T-helper 2 cell treated with Interferon-gamma antibody and Interleukin-4, amounts not matched to agents 5 μg/mL and 100 μg/mL, for 36 hours (primary cell): ENCODE results near the gene SECISBP2L.

Experiments used
- DNase-seq: peaks from one replicate; pipeline ENCODE4 v3.0.0; 2021; ENCODE audit warnings: low spot score
- H3K27ac Mint-ChIP-seq: one replicate; pipeline ENCODE4 v1.8.0; 2021; ENCODE audit warnings: mild to moderate bottlenecking, mixed read lengths
- H3K27me3 Mint-ChIP-seq: one replicate; pipeline ENCODE4 v1.8.0; 2021; ENCODE audit warnings: low read depth, mixed read lengths
- H3K36me3 Mint-ChIP-seq: one replicate; pipeline ENCODE4 v1.8.0; 2021; ENCODE audit warnings: low read depth, mixed read lengths
- H3K4me1 Mint-ChIP-seq: one replicate; pipeline ENCODE4 v1.8.0; 2021; ENCODE audit warnings: low read depth, mixed read lengths
- H3K4me3 Mint-ChIP-seq: one replicate; pipeline ENCODE4 v1.8.0; 2022; ENCODE audit warnings: mild to moderate bottlenecking, moderate library complexity, mixed read lengths
- H3K9me3 Mint-ChIP-seq: one replicate; pipeline ENCODE4 v1.8.0; 2021; ENCODE audit warnings: mixed read lengths

Gene SECISBP2L

DNA sequence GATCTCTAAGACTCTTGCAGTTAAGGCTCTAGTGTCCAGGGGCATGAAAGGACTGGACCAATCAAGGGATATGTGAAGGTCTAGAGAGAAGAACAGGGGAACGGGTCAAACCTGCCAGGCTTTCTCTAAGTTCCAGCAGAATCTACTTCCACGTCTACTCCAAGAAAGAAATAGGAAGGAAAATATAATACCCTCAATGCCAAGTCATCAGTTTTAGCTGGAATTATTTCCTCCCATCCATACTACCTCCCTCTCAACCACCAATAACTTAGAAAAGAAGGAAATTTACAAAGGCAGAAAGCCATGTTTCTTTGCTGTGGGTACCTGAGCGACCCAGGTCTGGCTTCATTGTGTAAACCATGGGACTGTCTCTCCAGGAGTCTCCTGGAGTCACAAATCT is 90.3 kb downstream of the SECISBP2L start:
- H3K27me3 Mint-ChIP-seq = no peaks in the 10 kb centered on the region
- H3K27ac Mint-ChIP-seq = no peak overlapping the region
- no peak overlapping the region for H3K4me3 Mint-ChIP-seq
- H3K4me1 Mint-ChIP-seq = peaks cover 2% of the 10 kb centered on the region
- H3K9me3 Mint-ChIP-seq = no peaks in the 10 kb centered on the region
- no peaks in the 10 kb centered on the region for H3K36me3 Mint-ChIP-seq
- DNase-seq = no peak

DNA sequence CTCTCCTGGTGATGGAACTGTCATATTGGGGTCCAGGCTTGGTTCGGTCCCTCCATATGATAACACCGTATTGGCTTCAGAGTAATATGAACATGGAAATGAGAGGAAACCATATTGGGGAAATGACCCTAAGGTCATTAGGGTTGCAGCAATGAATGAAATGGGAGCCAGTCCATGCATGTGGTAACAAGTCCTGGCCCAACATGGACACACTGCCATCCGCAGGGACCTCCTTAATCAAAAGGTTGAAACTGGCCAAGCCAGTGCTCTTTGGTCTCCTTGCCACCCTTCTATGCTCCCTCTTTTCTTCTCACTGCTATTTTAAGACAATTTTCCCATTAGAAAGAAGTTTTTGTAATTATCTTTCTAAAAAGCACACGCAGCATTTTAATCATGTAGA is 90.9 kb downstream of the SECISBP2L start:
- DNase-seq = no peak
- no peaks in the 10 kb centered on the region for H3K36me3 Mint-ChIP-seq
- H3K27ac Mint-ChIP-seq = no peak overlapping the region
- H3K4me1 Mint-ChIP-seq = peaks cover 2% of the 10 kb centered on the region
- H3K9me3 Mint-ChIP-seq = no peaks in the 10 kb centered on the region
- H3K27me3 Mint-ChIP-seq = no peaks in the 10 kb centered on the region
- H3K4me3 Mint-ChIP-seq = no peak overlapping the region

DNA sequence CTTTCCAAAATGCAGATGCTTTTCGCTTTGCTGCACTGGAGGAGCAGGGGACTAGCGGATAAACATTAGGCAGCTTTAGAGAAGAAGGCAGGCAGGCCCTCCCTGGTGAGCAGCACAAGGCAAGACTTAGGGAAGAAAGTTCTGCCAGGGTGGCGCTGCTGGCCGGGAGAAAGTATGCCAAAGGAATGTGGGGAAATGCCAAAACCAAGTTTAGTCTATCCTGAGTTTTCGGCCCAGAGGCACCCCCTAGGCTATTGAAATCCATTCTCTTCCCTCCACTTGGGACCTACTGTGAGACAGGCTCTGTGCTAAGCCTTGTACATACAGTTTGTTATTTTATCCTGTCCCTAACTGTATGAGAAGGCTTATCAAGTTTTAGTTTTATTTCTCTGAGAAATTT is 91.7 kb downstream of the SECISBP2L start:
- H3K9me3 Mint-ChIP-seq = no peaks in the 10 kb centered on the region
- no peak overlapping the region for H3K4me3 Mint-ChIP-seq
- DNase-seq = no peak
- H3K36me3 Mint-ChIP-seq = no peaks in the 10 kb centered on the region
- no peaks in the 10 kb centered on the region for H3K27me3 Mint-ChIP-seq
- H3K4me1 Mint-ChIP-seq = no peaks in the 10 kb centered on the region
- no peak overlapping the region for H3K27ac Mint-ChIP-seq

DNA sequence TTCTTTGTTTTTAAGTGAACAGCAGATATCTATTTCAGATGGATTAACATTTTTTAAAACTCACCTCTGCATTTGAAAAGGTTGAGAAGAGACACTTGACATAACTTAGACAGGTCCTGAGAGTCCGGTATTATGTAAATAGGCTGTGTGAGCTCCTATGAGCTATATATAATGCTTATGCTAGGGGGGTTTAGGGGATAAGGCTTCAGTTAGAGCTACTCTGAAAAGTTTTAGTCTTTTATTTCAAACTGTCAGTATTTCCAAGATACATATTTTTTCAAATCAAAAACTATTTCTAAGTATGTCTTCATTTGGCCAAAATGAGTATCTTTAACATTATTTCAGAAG is 99.4 kb downstream of the SECISBP2L start:
- Mint-ChIP-seq H3K27me3 (no peaks in the 10 kb centered on the region), H3K4me3 (no peak overlapping the region), H3K36me3 (no peaks in the 10 kb centered on the region), H3K9me3 (peaks cover 4% of the 10 kb centered on the region), H3K27ac (no peak overlapping the region), H3K4me1 (peaks cover 20% of the 10 kb centered on the region)
- no peak for DNase-seq

DNA sequence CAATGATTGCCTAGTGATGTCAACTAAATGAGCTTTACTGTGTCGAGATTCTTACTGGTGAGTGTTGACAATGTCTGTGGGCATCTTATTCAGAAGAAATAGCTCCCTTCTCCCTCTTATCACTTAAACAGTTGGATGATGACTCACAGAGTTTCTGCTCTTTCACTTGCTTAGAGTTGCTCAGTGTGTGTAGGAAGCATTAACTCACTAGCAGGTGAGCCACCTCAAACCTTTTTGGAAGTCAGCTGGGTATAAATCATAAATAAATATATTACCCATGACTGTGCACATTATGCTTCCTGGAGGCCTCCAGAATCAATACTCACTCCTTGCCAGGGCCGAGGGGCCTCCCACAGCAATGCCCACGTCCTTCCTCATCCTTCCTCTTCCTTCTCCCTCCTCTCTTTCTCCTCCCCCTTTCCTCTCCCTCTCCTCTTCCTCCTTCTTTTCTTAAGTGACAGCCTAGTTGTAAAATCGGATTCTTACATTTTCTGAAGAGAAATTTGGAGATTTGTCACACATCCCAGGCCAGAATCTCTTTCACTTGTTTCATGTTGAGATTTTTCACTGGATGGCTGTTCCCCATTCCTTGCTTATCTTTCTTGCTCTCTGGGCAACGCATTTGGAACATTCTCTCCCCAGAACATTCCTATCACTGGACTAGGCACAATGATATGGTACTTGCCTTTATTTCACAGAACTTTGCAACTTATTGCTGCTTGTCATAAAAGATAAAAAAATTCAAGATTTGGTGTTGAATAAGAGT is 100.0 kb downstream of the SECISBP2L start:
- Mint-ChIP-seq H3K4me1 (peaks cover 21% of the 10 kb centered on the region), H3K36me3 (no peaks in the 10 kb centered on the region), H3K27me3 (no peaks in the 10 kb centered on the region), H3K4me3 (no peak overlapping the region), H3K9me3 (peaks cover 4% of the 10 kb centered on the region), H3K27ac (peak overlapping the region; percentile 43)
- DNase-seq = peak; percentile 49

DNA sequence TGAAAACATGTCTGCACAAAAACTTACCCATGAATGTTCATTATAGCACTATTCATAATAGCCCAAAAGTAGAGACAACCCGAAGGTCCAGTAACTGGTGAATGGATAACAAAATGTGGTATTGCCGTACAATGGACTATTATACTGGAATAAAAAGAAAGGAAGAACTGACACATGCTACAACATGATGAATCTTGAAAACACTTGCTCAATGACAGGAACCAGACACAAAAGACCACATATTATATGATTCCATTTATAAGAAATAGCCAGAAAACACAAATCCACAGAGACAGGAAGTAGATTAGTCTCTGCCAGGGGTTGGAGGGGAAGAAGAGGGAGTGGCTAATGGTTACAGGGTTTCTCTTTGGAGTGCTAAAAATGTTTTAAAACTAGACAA is 100.9 kb downstream of the SECISBP2L start:
- Mint-ChIP-seq H3K4me3 (peak overlapping the region; percentile 36), H3K9me3 (peaks cover 4% of the 10 kb centered on the region), H3K36me3 (no peaks in the 10 kb centered on the region), H3K4me1 (peaks cover 30% of the 10 kb centered on the region), H3K27ac (peak overlapping the region; percentile 42), H3K27me3 (no peaks in the 10 kb centered on the region)
- DNase-seq = no peak

DNA sequence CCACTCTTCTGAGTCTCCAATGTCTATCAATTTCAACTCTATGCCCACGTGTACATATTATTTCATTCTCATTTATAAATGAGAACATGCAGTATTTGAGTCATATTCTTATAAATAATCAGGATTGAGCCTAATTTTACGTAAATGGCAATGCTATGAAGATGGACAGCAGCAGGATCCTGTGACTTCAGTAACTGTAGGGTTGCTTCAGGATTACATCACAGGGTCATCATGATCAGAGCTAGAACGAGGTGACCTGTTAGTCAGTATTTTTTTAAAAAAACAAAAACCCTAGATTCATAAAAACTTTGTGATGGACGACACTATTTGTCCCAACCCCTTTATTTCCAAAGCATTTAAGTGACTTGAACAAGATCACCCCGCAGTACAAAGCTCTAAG is 104.3 kb downstream of the SECISBP2L start:
- peaks cover 34% of the 10 kb centered on the region for H3K4me1 Mint-ChIP-seq
- no peaks in the 10 kb centered on the region for H3K27me3 Mint-ChIP-seq
- no peak overlapping the region for H3K27ac Mint-ChIP-seq
- no peak for DNase-seq
- H3K4me3 Mint-ChIP-seq = no peak overlapping the region
- H3K9me3 Mint-ChIP-seq = peaks cover 4% of the 10 kb centered on the region
- H3K36me3 Mint-ChIP-seq = no peaks in the 10 kb centered on the region

DNA sequence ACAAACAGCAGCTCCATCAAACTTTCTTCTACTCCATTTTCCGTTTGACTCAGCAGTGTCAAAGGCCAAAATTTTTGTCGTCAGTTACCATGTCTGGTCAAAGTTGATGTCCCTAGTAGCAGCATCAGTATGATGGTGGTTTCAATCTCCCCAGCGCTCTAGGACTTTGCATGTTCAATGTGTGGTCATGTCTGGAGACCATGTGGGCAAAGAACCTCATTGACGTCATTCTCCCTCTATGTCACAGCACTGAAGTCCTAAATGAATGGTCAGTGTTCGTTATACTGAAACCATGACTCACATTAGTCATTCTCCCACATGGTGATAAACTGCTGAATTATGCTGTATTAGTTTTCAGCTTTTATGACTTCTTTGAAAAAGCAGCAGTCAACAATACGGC is 105.7 kb downstream of the SECISBP2L start:
- DNase-seq = peak; percentile 71
- H3K27ac Mint-ChIP-seq = peak overlapping the region; percentile 56
- H3K4me3 Mint-ChIP-seq = no peak overlapping the region
- H3K36me3 Mint-ChIP-seq = no peaks in the 10 kb centered on the region
- H3K9me3 Mint-ChIP-seq = peaks cover 4% of the 10 kb centered on the region
- H3K27me3 Mint-ChIP-seq = no peaks in the 10 kb centered on the region
- peaks cover 24% of the 10 kb centered on the region for H3K4me1 Mint-ChIP-seq

DNA sequence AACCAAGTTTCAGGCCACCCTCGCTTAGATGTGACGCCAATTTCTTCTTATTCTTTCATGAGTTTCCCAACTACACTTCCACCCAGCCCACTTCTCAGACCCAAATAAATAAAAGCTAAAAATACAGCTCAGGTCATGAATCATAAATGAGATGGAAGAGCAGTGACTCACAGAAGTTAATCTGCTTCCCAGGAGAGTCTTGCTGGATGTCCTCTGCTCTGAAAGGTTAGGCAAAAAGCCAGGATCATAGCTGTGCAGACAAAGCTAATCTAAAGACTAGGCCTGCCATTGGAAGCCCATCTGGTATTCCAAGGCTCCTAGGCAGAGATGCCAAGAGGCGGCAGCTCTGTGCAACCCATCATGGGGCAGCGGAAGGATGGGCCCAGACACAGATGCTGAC is 106.6 kb downstream of the SECISBP2L start:
- no peak for DNase-seq
- no peaks in the 10 kb centered on the region for H3K27me3 Mint-ChIP-seq
- H3K4me1 Mint-ChIP-seq = peaks cover 20% of the 10 kb centered on the region
- H3K27ac Mint-ChIP-seq = no peak overlapping the region
- H3K36me3 Mint-ChIP-seq = no peaks in the 10 kb centered on the region
- no peak overlapping the region for H3K4me3 Mint-ChIP-seq
- H3K9me3 Mint-ChIP-seq = peaks cover 4% of the 10 kb centered on the region
